ENCODE measurements around the gene PPM1A.

The PPM1A gene

DNA sequence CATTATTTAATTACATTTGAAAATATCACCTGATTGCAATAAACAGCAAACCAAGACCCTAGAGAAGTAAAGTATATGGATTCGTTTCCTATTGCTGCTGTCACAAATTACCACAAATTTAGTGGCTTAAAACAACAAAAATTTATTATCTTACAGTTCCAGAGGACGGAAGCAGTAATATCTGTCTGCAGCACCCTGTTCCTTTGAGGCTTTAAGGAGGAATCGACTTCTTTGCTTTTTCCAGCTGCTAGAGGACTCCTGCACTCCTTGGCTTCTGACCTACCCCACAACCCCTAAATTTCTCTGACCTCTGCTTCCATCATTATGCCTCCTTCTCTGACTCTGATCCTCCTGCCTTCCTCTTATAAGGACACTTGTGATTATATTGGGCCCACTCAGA lies 23.8 kb upstream of the PPM1A start:
- no peaks in the 10 kb centered on the region for H3K27me3 ChIP-seq (ENCODE audit: low read length)
- H3K27ac ChIP-seq (ENCODE audit: low read depth, low read length) = no peak overlapping the region
- H3K36me3 ChIP-seq (ENCODE audit: low read length) = no peaks in the 10 kb centered on the region
- H3K4me2 ChIP-seq (ENCODE audit: low read depth, low read length, poor library complexity, severe bottlenecking) = no peak overlapping the region
- H3K9me2 ChIP-seq (replicated peaks; ENCODE audit: insufficient read depth, low read length) = no peaks in the 10 kb centered on the region
- H3K9ac ChIP-seq (ENCODE audit: low read length) = no peak overlapping the region
- TF ChIP-seq CTCF (IDR thresholded peaks at IDR 0.05; ENCODE audit: insufficient read depth, low read length, poor library complexity, severe bottlenecking) = no peak
- no peak for TF ChIP-seq EZH2phosphoT487 (conservative IDR thresholded peaks at IDR 0.05; ENCODE audit: low read length)
- no peaks in the 10 kb centered on the region for H4K20me1 ChIP-seq (ENCODE audit: low read depth, low read length)
- H3F3A ChIP-seq (ENCODE audit: insufficient read depth) = no peaks in the 10 kb centered on the region
- H3K9me3 ChIP-seq (ENCODE audit: insufficient read depth, low read length) = no peaks in the 10 kb centered on the region
- no peaks in the 10 kb centered on the region for H3K79me2 ChIP-seq (ENCODE audit: insufficient read depth, low read length)
- no peak overlapping the region for H3K4me3 ChIP-seq (ENCODE audit: insufficient read depth, low read length, poor library complexity, severe bottlenecking)
- H2AFZ ChIP-seq (ENCODE audit: low read depth, low read length, severe bottlenecking) = peak overlapping the region; percentile 24

- no peak overlapping the region for H3K27ac ChIP-seq (ENCODE audit: low read depth, low read length)
- H3K4me3 ChIP-seq (ENCODE audit: insufficient read depth, low read length, poor library complexity, severe bottlenecking) = no peak overlapping the region
- H3F3A ChIP-seq (ENCODE audit: insufficient read depth) = no peaks in the 10 kb centered on the region
- no peaks in the 10 kb centered on the region for H3K27me3 ChIP-seq (ENCODE audit: low read length)
- no peaks in the 10 kb centered on the region for H4K20me1 ChIP-seq (ENCODE audit: low read depth, low read length)
- H3K9ac ChIP-seq (ENCODE audit: low read length) = no peak overlapping the region
- no peak overlapping the region for H3K4me2 ChIP-seq (ENCODE audit: low read depth, low read length, poor library complexity, severe bottlenecking)
- TF ChIP-seq CTCF (IDR thresholded peaks at IDR 0.05; ENCODE audit: insufficient read depth, low read length, poor library complexity, severe bottlenecking) (no peak), EZH2phosphoT487 (conservative IDR thresholded peaks at IDR 0.05; ENCODE audit: low read length) (no peak)
- no peak overlapping the region for H2AFZ ChIP-seq (ENCODE audit: low read depth, low read length, severe bottlenecking)
- no peaks in the 10 kb centered on the region for H3K36me3 ChIP-seq (ENCODE audit: low read length)
- no peaks in the 10 kb centered on the region for H3K9me3 ChIP-seq (ENCODE audit: insufficient read depth, low read length)
- H3K79me2 ChIP-seq (ENCODE audit: insufficient read depth, low read length) = no peaks in the 10 kb centered on the region
- H3K9me2 ChIP-seq (replicated peaks; ENCODE audit: insufficient read depth, low read length) = no peaks in the 10 kb centered on the region
Observed at GRCh38 chr14:60226298-60226697, 22.7 kb upstream of the PPM1A start.

DNA sequence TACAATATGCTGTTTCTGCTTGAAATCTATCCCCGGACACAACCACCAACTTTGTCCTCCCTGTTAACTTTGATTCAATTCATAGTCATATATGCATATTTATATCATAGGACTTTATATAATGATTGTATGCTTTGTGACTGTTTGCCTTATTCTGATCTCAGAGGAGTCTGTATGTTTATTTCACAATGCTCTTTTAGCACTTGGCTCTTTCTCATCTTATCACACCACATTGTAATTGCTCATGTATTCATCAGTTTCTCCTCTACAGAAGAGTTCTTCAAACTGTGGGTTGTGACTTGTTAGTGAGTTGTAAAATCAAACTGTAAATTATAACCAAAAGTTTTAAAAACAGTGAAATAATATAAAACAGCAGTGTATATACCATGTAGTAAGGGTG lies 21.7 kb upstream of the PPM1A start:
- H3F3A ChIP-seq (ENCODE audit: insufficient read depth) = no peaks in the 10 kb centered on the region

More for the DNA sequence above, 21.7 kb upstream of the PPM1A start:
- TF ChIP-seq EZH2phosphoT487 (conservative IDR thresholded peaks at IDR 0.05; ENCODE audit: low read length) (no peak), CTCF (IDR thresholded peaks at IDR 0.05; ENCODE audit: insufficient read depth, low read length, poor library complexity, severe bottlenecking) (no peak)
- H4K20me1 ChIP-seq (ENCODE audit: low read depth, low read length) = no peaks in the 10 kb centered on the region
- H3K79me2 ChIP-seq (ENCODE audit: insufficient read depth, low read length) = no peaks in the 10 kb centered on the region
- no peaks in the 10 kb centered on the region; the same call in 1 of the 2 replicates for H3K9me3 ChIP-seq (ENCODE audit: insufficient read depth, low read length)
- no peak overlapping the region for H2AFZ ChIP-seq (ENCODE audit: low read depth, low read length, severe bottlenecking)
- no peak overlapping the region for H3K9ac ChIP-seq (ENCODE audit: low read length)
- H3K27ac ChIP-seq (ENCODE audit: low read depth, low read length) = no peak overlapping the region
- no peak overlapping the region for H3K4me2 ChIP-seq (ENCODE audit: low read depth, low read length, poor library complexity, severe bottlenecking)
- H3K36me3 ChIP-seq (ENCODE audit: low read length) = no peaks in the 10 kb centered on the region
- no peaks in the 10 kb centered on the region for H3K27me3 ChIP-seq (ENCODE audit: low read length)
- H3K4me3 ChIP-seq (ENCODE audit: insufficient read depth, low read length, poor library complexity, severe bottlenecking) = no peak overlapping the region
- no peaks in the 10 kb centered on the region for H3K9me2 ChIP-seq (replicated peaks; ENCODE audit: insufficient read depth, low read length)
